Subcutaneous abdominal adipose tissue (tissue), 5 donors: ENCODE data around the gene AGBL1.

ENCODE experiments used
- H3K27ac ChIP-seq: one replicate; pipeline ENCODE4 v1.7.0; 2013; ENCODE audit warnings: low read depth, mild to moderate bottlenecking, inconsistent platforms, low read length, moderate library complexity
- H3K27me3 ChIP-seq, 5 donors: one replicate each; pipeline ENCODE4 v1.7.0; 2013; ENCODE audit warnings: low read length in 5 of 5, inconsistent platforms in 1 of 5; ENCODE audit not compliant: control insufficient read depth in 5 of 5, insufficient read depth in 4 of 5
- H3K36me3 ChIP-seq, 5 donors: one replicate each; pipeline ENCODE4 v1.7.0; 2013; ENCODE audit warnings: low read length in 5 of 5; ENCODE audit not compliant: control insufficient read depth in 5 of 5, insufficient read depth in 5 of 5
- H3K4me1 ChIP-seq, 5 donors: one replicate each; pipeline ENCODE4 v1.7.0; 2013; ENCODE audit warnings: low read length in 5 of 5, mild to moderate bottlenecking in 3 of 5, moderate library complexity in 1 of 5; ENCODE audit not compliant: control insufficient read depth in 5 of 5, insufficient read depth in 5 of 5
- H3K4me3 ChIP-seq, 5 donors: one replicate each; pipeline ENCODE4 v1.7.0; 2013; ENCODE audit warnings: low read length in 5 of 5, low read depth in 1 of 5
- H3K9ac ChIP-seq, 5 donors: one replicate each; pipeline ENCODE4 v1.7.0; 2013; ENCODE audit warnings: low read length in 5 of 5, mild to moderate bottlenecking in 4 of 5, moderate library complexity in 3 of 5
- H3K9me3 ChIP-seq, 5 donors: one replicate each; pipeline ENCODE4 v1.7.0; 2013; ENCODE audit warnings: low read length in 5 of 5; ENCODE audit not compliant: control insufficient read depth in 5 of 5
- donor health status: healthy.
- donor health status: healthy.
- donor health status: healthy.
- donor health status: healthy.
- donor health status: healthy.

Gene AGBL1

DNA sequence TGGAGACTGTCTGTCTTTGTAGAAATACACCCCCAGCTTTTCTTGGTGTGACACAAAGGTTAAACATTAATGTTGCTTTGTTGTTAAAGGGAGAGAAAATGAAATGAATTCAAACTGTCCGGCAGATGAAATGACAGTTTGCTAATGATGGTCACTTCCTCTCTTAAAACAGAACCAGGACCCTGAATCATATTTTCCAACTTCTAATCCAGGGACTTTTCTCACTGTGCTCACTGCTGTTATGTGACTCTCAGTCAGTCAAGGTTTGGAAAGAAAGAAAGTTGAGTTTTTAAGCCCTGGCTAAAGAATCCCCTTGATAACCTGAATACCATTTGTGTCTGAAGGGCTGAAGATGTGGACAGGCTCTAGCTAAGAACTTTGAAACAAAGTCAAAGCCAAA lies 215.8 kb downstream of the AGBL1 start:
- H3K9ac ChIP-seq, result no peak overlapping the region
- H3K36me3 ChIP-seq, result no peaks in the 10 kb centered on the region
- no peaks in the 10 kb centered on the region for H3K27me3 ChIP-seq
- no peaks in the 10 kb centered on the region for H3K4me1 ChIP-seq
- H3K27ac ChIP-seq, result no peak overlapping the region
- no peaks in the 10 kb centered on the region for H3K9me3 ChIP-seq
- H3K4me3 ChIP-seq, result no peak overlapping the region

DNA sequence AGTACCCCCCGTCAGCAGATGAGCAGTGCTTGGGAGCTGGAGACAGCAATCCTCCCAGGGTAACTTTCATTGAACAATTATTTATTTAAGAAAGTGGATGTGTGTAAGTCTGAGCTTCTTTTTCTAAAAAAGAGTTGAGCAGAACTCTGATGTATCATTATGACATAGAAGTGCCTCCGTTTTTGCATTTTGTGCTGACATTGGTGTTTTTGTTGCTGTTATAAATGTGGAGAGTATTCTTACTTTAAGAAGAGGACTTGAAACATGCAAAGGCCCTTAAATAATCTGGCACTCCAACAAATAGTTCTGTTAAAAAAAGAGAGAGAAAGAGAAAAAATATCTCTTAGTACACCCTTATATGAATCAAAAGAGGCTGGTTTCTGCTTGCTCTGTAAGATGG lies 217.1 kb downstream of the AGBL1 start:
- Histone ChIP-seq H3K27me3 (no peaks in the 10 kb centered on the region), H3K36me3 (no peaks in the 10 kb centered on the region), H3K9me3 (no peaks in the 10 kb centered on the region), H3K4me3 (no peak overlapping the region), H3K4me1 (no peaks in the 10 kb centered on the region), H3K9ac (no peak overlapping the region), H3K27ac (no peak overlapping the region)

DNA sequence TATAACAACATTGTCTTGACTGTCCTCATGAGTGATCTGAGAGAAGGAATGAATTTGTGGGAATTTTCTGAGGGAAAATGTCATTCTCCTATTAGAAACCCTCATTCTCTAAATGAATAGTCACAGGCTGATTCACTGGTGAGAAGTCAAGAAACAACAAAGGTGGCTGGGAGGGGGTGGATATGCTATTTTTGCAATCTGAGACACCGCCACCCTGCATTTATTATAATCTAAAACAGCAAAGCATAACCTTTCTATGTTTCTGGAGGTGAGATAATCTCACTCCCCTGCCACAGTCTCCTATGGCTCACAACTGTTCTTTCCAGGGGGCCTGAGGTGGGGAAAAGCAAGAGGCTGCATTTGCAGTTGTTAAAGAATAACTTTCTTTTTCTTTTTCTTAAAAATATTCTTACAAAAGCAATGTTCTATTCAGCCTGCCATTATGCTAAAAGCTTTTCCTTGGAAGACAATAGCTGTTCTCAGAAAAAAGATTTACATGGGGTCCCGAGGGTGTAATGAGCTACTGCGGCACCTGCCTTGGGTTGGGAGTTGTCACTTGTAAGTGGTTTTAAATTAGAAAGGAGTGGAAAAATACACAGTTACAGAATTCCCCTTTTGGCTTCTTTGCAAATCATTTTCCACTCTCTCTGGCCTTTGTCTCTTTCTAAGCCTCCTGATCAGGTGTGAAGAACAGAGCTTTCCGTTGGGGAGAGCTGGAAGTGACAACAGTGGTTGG lies 220.9 kb downstream of the AGBL1 start:
- Histone ChIP-seq H3K4me3 (no peak overlapping the region), H3K9me3 (no peaks in the 10 kb centered on the region), H3K27me3 (no peaks in the 10 kb centered on the region), H3K4me1 (no peaks in the 10 kb centered on the region), H3K9ac (no peak overlapping the region), H3K36me3 (no peaks in the 10 kb centered on the region), H3K27ac (no peak overlapping the region)

DNA sequence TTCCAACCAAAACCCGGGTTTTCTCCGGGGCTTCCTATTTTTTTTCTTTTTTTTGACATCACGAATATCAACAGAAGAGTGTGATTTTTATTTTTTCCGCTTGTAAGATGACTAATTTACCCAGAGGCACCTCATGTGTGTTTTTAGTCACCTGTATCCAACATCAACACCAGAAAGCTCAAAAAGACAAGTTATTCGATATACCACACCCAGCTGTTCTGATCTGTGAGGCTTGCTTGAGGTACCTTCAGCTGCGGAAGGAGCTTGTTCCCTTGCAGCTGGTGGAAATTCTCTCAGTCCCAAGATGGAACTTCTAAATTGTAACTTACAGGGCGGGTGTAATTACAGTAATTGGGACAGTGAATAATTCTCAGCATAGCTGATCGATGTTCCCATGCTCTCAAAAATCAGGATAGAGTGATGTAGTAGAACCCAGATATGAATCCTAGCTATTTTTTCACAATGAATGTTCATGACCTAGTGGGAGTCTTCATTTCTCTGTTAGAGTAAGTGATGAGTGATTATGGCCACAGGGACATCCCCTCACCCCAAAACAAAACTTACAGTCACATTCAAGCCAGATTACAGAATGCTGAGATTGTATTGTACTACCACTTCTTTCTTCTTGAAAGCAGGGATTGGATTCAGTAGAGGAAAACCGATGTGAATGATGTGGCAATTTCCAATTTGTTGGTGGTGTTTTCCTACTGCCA lies 232.1 kb downstream of the AGBL1 start:
- Histone ChIP-seq H3K4me3 (no peak overlapping the region), H3K27me3 (peaks cover 0 to 2% (median 0%) of the 10 kb centered on the region in 5 donors), H3K4me1 (peaks cover 0 to 10% (median 5%) of the 10 kb centered on the region in 5 donors), H3K36me3 (no peaks in the 10 kb centered on the region), H3K9me3 (peaks cover 0 to 4% (median 0%) of the 10 kb centered on the region in 5 donors), H3K27ac (no peak overlapping the region), H3K9ac (no peak overlapping the region)

DNA sequence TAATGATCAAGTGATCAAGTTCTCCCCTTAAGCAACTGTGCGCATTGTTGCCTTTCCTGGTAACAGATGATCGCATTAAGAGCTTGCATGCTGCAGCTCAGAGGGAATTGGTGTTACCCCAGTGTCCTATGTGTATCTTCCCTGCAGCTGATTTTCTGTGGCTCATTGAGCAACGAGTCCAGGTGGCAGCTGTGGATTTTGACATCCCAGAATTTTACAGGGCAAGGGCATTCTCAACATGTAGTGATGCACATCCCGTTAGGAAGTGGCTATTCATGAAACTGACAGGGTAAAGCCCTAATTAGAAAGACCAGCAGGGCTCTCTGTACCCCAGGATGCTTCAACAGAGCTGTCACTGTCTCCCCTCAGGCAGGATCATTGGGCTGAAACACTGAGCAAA lies 232.8 kb downstream of the AGBL1 start:
- H3K36me3 ChIP-seq, result no peaks in the 10 kb centered on the region
- H3K27me3 ChIP-seq, result peaks cover 0 to 2% (median 0%) of the 10 kb centered on the region in 5 donors
- peaks cover 0 to 16% (median 11%) of the 10 kb centered on the region in 5 donors for H3K4me1 ChIP-seq
- H3K27ac ChIP-seq, result no peak overlapping the region
- no peak overlapping the region for H3K9ac ChIP-seq
- no peak overlapping the region for H3K4me3 ChIP-seq
- H3K9me3 ChIP-seq, result peaks cover 0 to 4% (median 0%) of the 10 kb centered on the region in 5 donors

DNA sequence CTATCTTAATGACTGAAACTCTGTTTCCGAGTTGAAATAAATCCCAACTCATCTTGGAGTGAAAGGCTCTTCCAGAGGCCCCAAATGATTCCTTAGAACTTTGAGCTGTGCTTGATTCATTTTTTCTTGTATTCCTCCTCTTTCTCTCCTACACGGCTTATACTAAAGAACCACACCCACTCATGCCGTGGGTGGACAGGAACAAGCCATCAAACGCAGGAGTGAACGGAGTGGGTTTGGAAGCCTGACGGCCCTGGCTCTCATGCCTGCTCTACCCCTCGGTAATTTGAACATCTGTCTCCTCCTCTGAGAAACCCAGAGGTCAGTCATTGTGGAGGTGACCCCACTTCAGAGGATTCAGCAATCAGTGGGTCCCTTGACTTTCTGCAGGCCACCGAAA lies 236.5 kb downstream of the AGBL1 start:
- Histone ChIP-seq H3K9me3 (no peaks in the 10 kb centered on the region), H3K27me3 (peaks cover 0 to 2% (median 0%) of the 10 kb centered on the region in 5 donors), H3K27ac (no peak overlapping the region), H3K36me3 (no peaks in the 10 kb centered on the region), H3K4me3 (no peak overlapping the region), H3K9ac (no peak overlapping the region), H3K4me1 (peaks cover 0 to 16% (median 11%) of the 10 kb centered on the region in 5 donors)

DNA sequence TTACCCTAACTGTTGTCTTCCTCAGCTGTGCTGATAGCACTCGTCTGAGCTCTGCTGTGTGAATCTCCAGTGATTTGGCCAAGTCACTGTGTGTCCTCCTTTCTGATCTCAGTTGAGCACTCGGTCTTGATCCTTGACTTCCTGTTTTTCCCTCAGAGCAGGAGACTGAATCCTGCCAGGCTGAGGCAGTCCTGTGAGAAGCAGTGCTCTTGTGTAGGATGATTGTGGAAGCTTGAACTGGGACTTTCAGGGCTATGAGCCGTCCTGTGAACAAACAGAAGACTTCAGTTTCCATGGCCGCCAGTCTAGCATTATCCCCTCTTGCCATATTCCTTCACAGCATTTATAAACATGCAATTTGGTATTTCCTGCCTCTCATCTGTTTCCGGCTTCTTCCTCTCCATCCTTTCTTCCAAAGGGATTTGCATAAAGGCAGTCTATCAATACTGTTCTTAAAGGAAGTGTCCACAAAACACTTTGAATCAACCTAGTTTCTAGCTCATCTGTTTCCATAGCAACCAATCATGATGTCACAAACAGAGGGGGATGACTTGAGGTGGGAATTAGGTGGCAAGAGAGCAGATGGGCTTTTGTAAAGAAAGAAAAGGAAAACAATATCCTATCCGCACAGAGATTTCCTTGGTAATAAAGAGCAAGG lies 237.2 kb downstream of the AGBL1 start:
- Histone ChIP-seq H3K9me3 (no peaks in the 10 kb centered on the region), H3K4me3 (peak overlapping the region in 1 of 5 donors; percentile 2), H3K27ac (no peak overlapping the region), H3K27me3 (peaks cover 0 to 2% (median 0%) of the 10 kb centered on the region in 5 donors), H3K9ac (no peak overlapping the region), H3K4me1 (peaks cover 0 to 16% (median 11%) of the 10 kb centered on the region in 5 donors), H3K36me3 (no peaks in the 10 kb centered on the region)

DNA sequence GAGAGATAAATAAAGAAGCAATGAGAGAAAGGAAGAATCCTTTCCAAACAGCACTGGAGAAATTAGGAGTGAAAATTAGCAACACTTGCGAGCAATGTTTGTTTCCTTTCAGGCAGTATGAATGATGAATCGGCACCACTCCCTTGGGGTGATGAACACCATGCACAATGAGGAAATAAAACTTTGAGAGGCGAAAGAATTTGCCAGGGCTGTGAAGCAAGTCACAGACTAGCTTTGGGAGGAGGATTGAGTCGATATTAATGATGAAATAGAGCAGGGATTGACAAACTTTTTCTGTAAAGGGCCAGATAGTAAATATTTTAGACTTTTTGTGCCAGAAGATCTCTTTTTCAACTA lies 237.7 kb downstream of the AGBL1 start:
- Histone ChIP-seq H3K4me3 (no peak overlapping the region), H3K27ac (no peak overlapping the region), H3K9me3 (no peaks in the 10 kb centered on the region), H3K9ac (no peak overlapping the region), H3K36me3 (no peaks in the 10 kb centered on the region), H3K27me3 (peaks cover 0 to 2% (median 0%) of the 10 kb centered on the region in 5 donors), H3K4me1 (peaks cover 0 to 16% (median 11%) of the 10 kb centered on the region in 5 donors)

DNA sequence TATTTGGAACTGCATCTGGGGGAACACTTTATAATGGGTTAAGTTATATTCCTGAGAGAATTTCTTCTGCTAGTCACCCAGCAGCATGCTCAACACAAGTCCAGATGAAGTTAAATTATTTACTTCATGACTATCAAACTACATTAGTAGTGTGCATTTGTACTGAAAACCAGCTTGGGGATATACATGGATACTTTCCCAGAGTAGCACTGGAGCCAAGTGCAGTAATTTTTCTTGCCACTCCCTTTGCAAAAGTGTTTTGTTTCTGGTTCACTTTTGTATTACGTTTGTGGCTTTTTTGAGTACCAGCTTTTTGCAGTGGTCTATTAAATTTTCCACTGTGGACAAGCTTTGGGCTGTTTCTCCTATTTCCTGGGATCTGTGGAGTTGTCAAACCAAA lies 243.0 kb downstream of the AGBL1 start:
- Histone ChIP-seq H3K9ac (no peak overlapping the region), H3K27me3 (no peaks in the 10 kb centered on the region), H3K36me3 (no peaks in the 10 kb centered on the region), H3K9me3 (no peaks in the 10 kb centered on the region), H3K4me3 (no peak overlapping the region), H3K27ac (no peak overlapping the region), H3K4me1 (no peaks in the 10 kb centered on the region)
